ENCODE results near the gene TESMIN.

Gene TESMIN

DNA sequence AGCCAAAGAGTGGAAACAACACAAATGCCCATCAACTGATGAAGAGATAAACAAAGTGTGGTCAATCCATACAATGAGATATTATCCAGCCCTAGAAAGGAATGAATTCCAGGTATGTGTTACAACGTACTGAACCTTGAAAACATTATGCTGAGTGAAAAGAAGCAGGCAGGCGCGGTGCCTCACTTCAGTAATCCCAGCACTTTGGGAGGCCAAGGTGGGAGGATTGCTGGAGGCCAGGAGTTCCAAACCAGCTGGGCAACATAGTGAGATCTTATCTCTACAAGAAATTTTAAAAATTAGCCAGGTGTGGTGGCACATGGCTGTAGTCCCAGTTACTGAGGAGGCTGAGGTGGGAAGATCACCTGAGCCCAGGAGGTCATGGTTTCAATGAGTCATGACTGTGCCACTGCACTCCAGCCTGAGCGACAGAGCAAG is 24.6 kb upstream of the TESMIN start:
- no peaks in the 10 kb centered on the region for H3K27me3 ChIP-seq (ENCODE audit: control insufficient read depth, insufficient read depth, low read length)
- H3K4me3 ChIP-seq (ENCODE audit: low read depth, low read length) = no peak overlapping the region
- H3K9me3 ChIP-seq (ENCODE audit: control insufficient read depth, insufficient read depth, low read length) = no peaks in the 10 kb centered on the region
- no peaks in the 10 kb centered on the region for H3K4me1 ChIP-seq (ENCODE audit: control insufficient read depth, insufficient read depth, low read length)
- no peak overlapping the region for H3K27ac ChIP-seq (ENCODE audit: low read depth, low read length)
- H3K36me3 ChIP-seq (ENCODE audit: control insufficient read depth, insufficient read depth, low read length) = peaks cover 60% of the 10 kb centered on the region
- H3K9ac ChIP-seq (ENCODE audit: low read depth, low read length) = no peak overlapping the region

DNA sequence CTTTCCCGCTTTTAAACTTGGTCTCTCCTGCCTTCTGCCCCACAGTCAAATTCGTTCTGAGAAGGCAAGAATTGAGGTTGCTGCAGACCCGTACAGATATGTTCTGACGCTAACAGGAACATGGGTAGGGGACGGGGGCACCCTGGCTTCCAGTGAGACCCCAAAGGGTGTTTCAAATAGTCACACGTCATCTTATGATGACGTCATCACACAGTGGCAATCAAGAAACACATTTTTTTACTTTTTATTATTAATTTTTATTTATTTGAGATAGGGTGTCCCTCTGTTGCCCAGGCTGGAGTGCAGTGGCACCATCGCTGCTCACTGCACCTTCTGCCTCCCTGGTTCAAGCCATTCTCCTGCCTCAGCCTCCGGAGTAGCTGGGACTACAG is 22.9 kb upstream of the TESMIN start:
- Histone ChIP-seq H3K9me3 (ENCODE audit: control insufficient read depth, insufficient read depth, low read length) (no peaks in the 10 kb centered on the region), H3K4me3 (ENCODE audit: low read depth, low read length) (no peak overlapping the region), H3K4me1 (ENCODE audit: control insufficient read depth, insufficient read depth, low read length) (no peaks in the 10 kb centered on the region), H3K9ac (ENCODE audit: low read depth, low read length) (no peak overlapping the region), H3K27me3 (ENCODE audit: control insufficient read depth, insufficient read depth, low read length) (no peaks in the 10 kb centered on the region), H3K27ac (ENCODE audit: low read depth, low read length) (no peak overlapping the region), H3K36me3 (ENCODE audit: control insufficient read depth, insufficient read depth, low read length) (peaks cover 62% of the 10 kb centered on the region)

- Histone ChIP-seq H3K4me3 (ENCODE audit: low read depth, low read length) (no peak overlapping the region), H3K36me3 (ENCODE audit: control insufficient read depth, insufficient read depth, low read length) (peaks cover 62% of the 10 kb centered on the region), H3K9ac (ENCODE audit: low read depth, low read length) (no peak overlapping the region), H3K4me1 (ENCODE audit: control insufficient read depth, insufficient read depth, low read length) (no peaks in the 10 kb centered on the region), H3K27me3 (ENCODE audit: control insufficient read depth, insufficient read depth, low read length) (no peaks in the 10 kb centered on the region), H3K27ac (ENCODE audit: low read depth, low read length) (no peak overlapping the region), H3K9me3 (ENCODE audit: control insufficient read depth, insufficient read depth, low read length) (no peaks in the 10 kb centered on the region)
These were observed 22.3 kb upstream of the TESMIN start for GRCh38 chr11:68773521-68774193.

DNA sequence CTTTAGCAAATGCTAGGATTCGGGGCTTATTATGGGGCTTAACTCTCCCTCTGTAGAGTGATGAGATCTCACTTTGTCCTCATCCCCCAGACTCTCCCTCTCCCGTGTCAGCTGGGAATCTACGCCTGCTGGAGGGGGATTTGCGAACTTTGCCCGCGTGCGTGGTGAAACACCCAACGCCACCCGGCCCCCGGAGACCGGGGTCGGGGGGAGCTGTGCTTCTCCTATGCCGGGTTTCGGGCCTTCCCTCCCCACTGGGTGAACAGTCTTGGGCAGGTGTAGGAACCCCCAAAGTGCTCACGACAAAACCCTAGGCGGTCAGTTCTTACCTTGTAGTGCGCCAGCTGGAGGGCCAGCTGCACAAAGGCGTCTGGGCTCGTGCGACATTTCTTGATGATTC is 21.6 kb upstream of the TESMIN start:
- H3K4me3 ChIP-seq (ENCODE audit: low read depth, low read length) = no peak overlapping the region
- no peak overlapping the region for H3K9ac ChIP-seq (ENCODE audit: low read depth, low read length)
- H3K4me1 ChIP-seq (ENCODE audit: control insufficient read depth, insufficient read depth, low read length) = no peaks in the 10 kb centered on the region
- no peak overlapping the region for H3K27ac ChIP-seq (ENCODE audit: low read depth, low read length)
- H3K9me3 ChIP-seq (ENCODE audit: control insufficient read depth, insufficient read depth, low read length) = no peaks in the 10 kb centered on the region
- peaks cover 62% of the 10 kb centered on the region for H3K36me3 ChIP-seq (ENCODE audit: control insufficient read depth, insufficient read depth, low read length)
- no peaks in the 10 kb centered on the region for H3K27me3 ChIP-seq (ENCODE audit: control insufficient read depth, insufficient read depth, low read length)

DNA sequence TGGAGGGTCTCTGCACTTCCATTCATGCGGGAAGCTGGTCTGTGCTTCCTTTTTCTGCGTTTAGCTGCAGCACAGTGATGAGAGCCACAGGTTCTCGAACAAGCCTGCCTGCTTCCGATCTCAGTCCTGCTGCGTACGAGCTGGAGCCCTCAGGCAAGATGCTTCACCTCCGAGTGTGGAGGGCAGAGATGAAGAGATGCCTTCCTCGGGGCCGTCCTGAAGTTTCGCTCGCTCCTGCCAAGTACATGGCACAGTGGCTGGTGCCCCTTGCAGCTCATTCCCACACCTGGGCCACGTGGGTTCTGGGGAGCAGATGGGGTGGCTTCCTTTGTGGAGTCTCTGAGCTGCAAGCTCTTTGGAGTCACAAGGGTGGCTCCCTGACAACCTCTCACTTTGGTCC is 19.5 kb upstream of the TESMIN start:
- Histone ChIP-seq H3K4me3 (ENCODE audit: low read depth, low read length) (no peak overlapping the region), H3K27ac (ENCODE audit: low read depth, low read length) (no peak overlapping the region), H3K9ac (ENCODE audit: low read depth, low read length) (no peak overlapping the region), H3K4me1 (ENCODE audit: control insufficient read depth, insufficient read depth, low read length) (no peaks in the 10 kb centered on the region), H3K36me3 (ENCODE audit: control insufficient read depth, insufficient read depth, low read length) (peaks cover 51% of the 10 kb centered on the region), H3K9me3 (ENCODE audit: control insufficient read depth, insufficient read depth, low read length) (no peaks in the 10 kb centered on the region), H3K27me3 (ENCODE audit: control insufficient read depth, insufficient read depth, low read length) (no peaks in the 10 kb centered on the region)

- no peaks in the 10 kb centered on the region for H3K9me3 ChIP-seq (ENCODE audit: control insufficient read depth, insufficient read depth, low read length)
- no peaks in the 10 kb centered on the region for H3K27me3 ChIP-seq (ENCODE audit: control insufficient read depth, insufficient read depth, low read length)
- H3K4me1 ChIP-seq (ENCODE audit: control insufficient read depth, insufficient read depth, low read length) = no peaks in the 10 kb centered on the region
- H3K4me3 ChIP-seq (ENCODE audit: low read depth, low read length) = no peak overlapping the region
- H3K9ac ChIP-seq (ENCODE audit: low read depth, low read length) = no peak overlapping the region
- peaks cover 25% of the 10 kb centered on the region for H3K36me3 ChIP-seq (ENCODE audit: control insufficient read depth, insufficient read depth, low read length)
- H3K27ac ChIP-seq (ENCODE audit: low read depth, low read length) = no peak overlapping the region
These were observed 16.4 kb upstream of the TESMIN start for GRCh38 chr11:68767672-68768071.

DNA sequence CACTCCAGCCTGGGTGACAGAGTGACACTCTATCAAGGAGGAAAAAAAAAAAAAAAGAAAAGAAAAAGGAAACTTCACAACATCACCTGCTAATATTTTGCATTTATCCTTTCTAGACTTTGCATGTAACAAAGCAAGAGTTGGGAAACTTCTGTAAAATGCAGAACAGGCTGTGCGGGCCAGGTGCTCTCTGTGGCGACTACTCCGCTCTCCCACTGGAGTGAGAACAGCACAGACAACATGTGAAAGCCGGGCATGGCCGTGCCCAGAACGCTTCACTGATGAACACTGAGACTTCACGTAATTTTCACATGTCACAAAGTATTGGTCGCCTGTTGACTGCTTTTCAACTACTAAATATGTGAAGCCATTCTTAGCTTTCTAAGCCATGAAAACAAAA is 15.5 kb upstream of the TESMIN start:
- peaks cover 24% of the 10 kb centered on the region for H3K36me3 ChIP-seq (ENCODE audit: control insufficient read depth, insufficient read depth, low read length)
- H3K27me3 ChIP-seq (ENCODE audit: control insufficient read depth, insufficient read depth, low read length) = no peaks in the 10 kb centered on the region
- no peaks in the 10 kb centered on the region for H3K4me1 ChIP-seq (ENCODE audit: control insufficient read depth, insufficient read depth, low read length)
- H3K9me3 ChIP-seq (ENCODE audit: control insufficient read depth, insufficient read depth, low read length) = no peaks in the 10 kb centered on the region
- no peak overlapping the region for H3K9ac ChIP-seq (ENCODE audit: low read depth, low read length)
- no peak overlapping the region for H3K4me3 ChIP-seq (ENCODE audit: low read depth, low read length)
- no peak overlapping the region for H3K27ac ChIP-seq (ENCODE audit: low read depth, low read length)

DNA sequence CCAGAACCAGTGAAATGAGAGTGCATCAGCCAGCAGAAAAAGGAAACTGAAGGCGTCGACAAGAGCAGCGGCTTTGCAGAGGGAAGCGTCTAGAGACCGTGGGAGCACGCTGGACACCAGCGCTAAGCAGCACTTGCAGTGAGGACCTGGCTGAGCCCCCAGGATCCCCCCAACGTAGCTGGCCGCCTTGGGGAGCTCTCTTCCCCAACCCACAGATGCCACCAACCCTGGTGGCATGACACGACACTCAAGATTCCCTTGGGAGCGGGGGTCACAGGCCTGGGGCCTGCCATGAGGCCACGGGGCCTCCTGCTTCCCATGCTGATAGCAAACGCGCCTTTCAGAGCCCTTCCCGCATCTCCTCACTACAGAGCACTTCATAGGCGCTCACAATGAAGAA is 13.4 kb upstream of the TESMIN start:
- no peak overlapping the region for H3K27ac ChIP-seq (ENCODE audit: low read depth, low read length)
- peaks cover 20% of the 10 kb centered on the region; the same call in 1 of the 2 replicates for H3K36me3 ChIP-seq (ENCODE audit: control insufficient read depth, insufficient read depth, low read length)
- no peaks in the 10 kb centered on the region for H3K27me3 ChIP-seq (ENCODE audit: control insufficient read depth, insufficient read depth, low read length)
- H3K4me3 ChIP-seq (ENCODE audit: low read depth, low read length) = no peak overlapping the region
- no peak overlapping the region for H3K9ac ChIP-seq (ENCODE audit: low read depth, low read length)
- H3K9me3 ChIP-seq (ENCODE audit: control insufficient read depth, insufficient read depth, low read length) = no peaks in the 10 kb centered on the region
- no peaks in the 10 kb centered on the region for H3K4me1 ChIP-seq (ENCODE audit: control insufficient read depth, insufficient read depth, low read length)

DNA sequence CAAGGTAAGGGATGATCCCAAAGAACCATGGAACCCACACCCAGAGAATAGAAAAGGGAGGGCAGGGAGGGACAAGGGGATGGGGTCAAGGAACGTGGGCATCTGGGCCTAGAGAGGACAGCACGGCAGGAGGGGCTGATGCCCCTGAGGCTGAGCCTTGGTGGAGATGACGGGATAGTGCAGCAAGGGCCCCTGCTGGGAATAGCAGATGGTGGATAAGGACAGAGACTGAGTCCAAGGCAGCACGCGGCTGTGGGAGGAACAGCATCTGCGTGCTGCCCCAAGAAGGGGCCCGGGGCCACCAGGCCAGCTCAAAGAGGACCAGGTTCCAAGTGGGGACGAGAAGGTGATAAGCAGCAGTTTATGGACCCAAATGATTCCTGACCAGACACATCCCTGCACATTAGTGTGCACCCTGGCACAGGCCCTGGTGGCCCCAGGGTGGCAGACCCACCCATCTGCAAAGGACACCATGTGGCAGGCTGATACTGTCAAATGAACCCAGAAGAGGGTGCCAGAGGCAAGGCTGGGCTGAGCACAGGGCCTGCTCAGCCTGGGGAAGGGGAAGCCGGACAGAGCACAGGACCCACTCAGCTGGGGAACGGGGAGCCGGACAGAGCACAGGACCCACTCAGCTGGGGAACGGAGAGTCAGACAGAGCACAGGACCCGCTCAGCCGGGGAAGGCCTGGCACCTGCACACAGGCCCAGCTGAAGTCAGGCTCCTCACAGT is 12.8 kb upstream of the TESMIN start:
- Histone ChIP-seq H3K9ac (ENCODE audit: low read depth, low read length) (no peak overlapping the region), H3K27ac (ENCODE audit: low read depth, low read length) (no peak overlapping the region), H3K36me3 (ENCODE audit: control insufficient read depth, insufficient read depth, low read length) (peaks cover 23% of the 10 kb centered on the region; the same call in 1 of the 2 replicates), H3K4me1 (ENCODE audit: control insufficient read depth, insufficient read depth, low read length) (no peaks in the 10 kb centered on the region), H3K9me3 (ENCODE audit: control insufficient read depth, insufficient read depth, low read length) (no peaks in the 10 kb centered on the region), H3K4me3 (ENCODE audit: low read depth, low read length) (no peak overlapping the region), H3K27me3 (ENCODE audit: control insufficient read depth, insufficient read depth, low read length) (no peaks in the 10 kb centered on the region)

GRCh38 chr11:68763181-68763721 is 11.9 kb upstream of the TESMIN start:
- H3K36me3 ChIP-seq (ENCODE audit: control insufficient read depth, insufficient read depth, low read length) = peaks cover 25% of the 10 kb centered on the region; the same call in 1 of the 2 replicates
- H3K9ac ChIP-seq (ENCODE audit: low read depth, low read length) = no peak overlapping the region
- no peaks in the 10 kb centered on the region for H3K4me1 ChIP-seq (ENCODE audit: control insufficient read depth, insufficient read depth, low read length)
- H3K27me3 ChIP-seq (ENCODE audit: control insufficient read depth, insufficient read depth, low read length) = no peaks in the 10 kb centered on the region
- no peak overlapping the region for H3K27ac ChIP-seq (ENCODE audit: low read depth, low read length)
- no peak overlapping the region for H3K4me3 ChIP-seq (ENCODE audit: low read depth, low read length)
- H3K9me3 ChIP-seq (ENCODE audit: control insufficient read depth, insufficient read depth, low read length) = no peaks in the 10 kb centered on the region

GRCh38 chr11:68762481-68762880 is 11.2 kb upstream of the TESMIN start:
- Histone ChIP-seq H3K9me3 (ENCODE audit: control insufficient read depth, insufficient read depth, low read length) (no peaks in the 10 kb centered on the region), H3K9ac (ENCODE audit: low read depth, low read length) (no peak overlapping the region), H3K27me3 (ENCODE audit: control insufficient read depth, insufficient read depth, low read length) (no peaks in the 10 kb centered on the region), H3K27ac (ENCODE audit: low read depth, low read length) (no peak overlapping the region), H3K36me3 (ENCODE audit: control insufficient read depth, insufficient read depth, low read length) (peaks cover 32% of the 10 kb centered on the region; the same call in 1 of the 2 replicates), H3K4me3 (ENCODE audit: low read depth, low read length) (no peak overlapping the region), H3K4me1 (ENCODE audit: control insufficient read depth, insufficient read depth, low read length) (no peaks in the 10 kb centered on the region)

Data from HUES48 (cell line).